Progenitor cell of endocrine pancreas (in vitro differentiated cells): ENCODE data around the gene ZNF503. TPM values are rescaled to one million over a fixed set of nuclear protein-coding genes. Genes with fewer than 3 reads are reported as not detected.
A peak's percentile ranks its signal among the peaks of the same experiment; 100 is the strongest.

Experiments used
- DNase-seq: peaks from one replicate; pipeline ENCODE4 v3.0.0; 2021; ENCODE audit warnings: low spot score; ENCODE audit not compliant: unreplicated experiment
- H3K27ac Mint-ChIP-seq: 2 replicates; pipeline ENCODE4 v1.8.0; 2021; ENCODE audit warnings: mild to moderate bottlenecking, moderate library complexity, mixed read lengths
- H3K27me3 Mint-ChIP-seq: 2 replicates; pipeline ENCODE4 v1.8.0; 2021; ENCODE audit warnings: mixed read lengths
- H3K36me3 Mint-ChIP-seq: 2 replicates; pipeline ENCODE4 v1.8.0; 2022; ENCODE audit warnings: mixed read lengths; ENCODE audit not compliant: insufficient read depth
- H3K4me1 Mint-ChIP-seq: 2 replicates; pipeline ENCODE4 v1.8.0; 2021; ENCODE audit warnings: low read depth, mixed read lengths
- H3K4me3 Mint-ChIP-seq: 2 replicates; pipeline ENCODE4 v1.8.0; 2021; ENCODE audit warnings: low read depth, mild to moderate bottlenecking, moderate library complexity, mixed read lengths
- H3K9me3 Mint-ChIP-seq: 2 replicates; pipeline ENCODE4 v1.8.0; 2021; ENCODE audit warnings: low read depth, mixed read lengths
- total RNA-seq: library from RNA; stranded (reverse); gene quantifications from 2 replicates; pipeline ENCODE4 v1.2.1, GENCODE V29; 2021
- TF ChIP-seq, protein P1 (sequence below): fragments of 200-600 bp; sonication (generic); IDR thresholded peaks from one replicate; pipeline ENCODE4 v1.5.0; 2021; ENCODE audit warnings: antibody characterized with exemption, mild to moderate bottlenecking; ENCODE audit not compliant: unreplicated experiment

ZNF503 gene
- total RNA-seq, 1 donor from 2014 or later = 33.7 TPM

DNA sequence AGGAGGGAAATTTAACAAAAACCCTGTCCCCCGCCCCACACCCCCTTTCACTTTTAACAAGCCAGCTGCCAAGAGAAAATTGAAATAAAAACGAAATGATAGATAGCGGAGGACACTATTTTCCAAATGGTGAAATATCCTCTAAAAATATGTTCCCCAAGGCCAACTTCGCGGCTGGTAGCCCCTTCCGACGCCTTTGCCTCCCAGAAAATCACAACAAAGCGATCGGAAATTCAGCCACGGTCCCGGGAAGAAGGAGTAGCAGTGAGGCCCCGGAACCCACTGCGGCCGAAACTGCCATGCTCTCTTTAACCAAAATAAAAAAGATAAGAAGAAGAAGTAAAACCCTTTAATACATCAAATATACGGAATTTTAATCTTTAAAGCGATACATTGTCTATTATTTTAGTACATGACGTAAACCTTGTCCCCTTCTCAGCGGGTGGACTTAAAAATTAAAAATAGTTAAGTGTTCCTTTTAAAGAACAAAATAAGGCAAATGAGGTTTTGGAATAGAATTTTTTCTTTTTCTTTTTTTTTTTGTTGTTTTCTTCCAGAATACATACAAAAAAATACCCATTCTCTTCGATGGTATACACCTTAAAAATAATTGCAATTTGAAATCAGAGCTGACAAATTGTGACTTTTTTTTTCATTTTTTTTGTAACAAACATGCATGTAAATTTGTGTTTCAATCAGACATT lies 3.9 kb downstream of the ZNF503 start:
- H3K27me3 Mint-ChIP-seq = peaks cover 40% of the 10 kb centered on the region
- no peaks in the 10 kb centered on the region for H3K9me3 Mint-ChIP-seq
- H3K36me3 Mint-ChIP-seq = peaks cover 26% of the 10 kb centered on the region
- peaks cover 12% of the 10 kb centered on the region for H3K4me1 Mint-ChIP-seq
- peak overlapping the region; percentile 75 for H3K27ac Mint-ChIP-seq
- DNase-seq = no peak
- peak overlapping the region; percentile 97 for H3K4me3 Mint-ChIP-seq
- TF ChIP-seq, protein P1, sequence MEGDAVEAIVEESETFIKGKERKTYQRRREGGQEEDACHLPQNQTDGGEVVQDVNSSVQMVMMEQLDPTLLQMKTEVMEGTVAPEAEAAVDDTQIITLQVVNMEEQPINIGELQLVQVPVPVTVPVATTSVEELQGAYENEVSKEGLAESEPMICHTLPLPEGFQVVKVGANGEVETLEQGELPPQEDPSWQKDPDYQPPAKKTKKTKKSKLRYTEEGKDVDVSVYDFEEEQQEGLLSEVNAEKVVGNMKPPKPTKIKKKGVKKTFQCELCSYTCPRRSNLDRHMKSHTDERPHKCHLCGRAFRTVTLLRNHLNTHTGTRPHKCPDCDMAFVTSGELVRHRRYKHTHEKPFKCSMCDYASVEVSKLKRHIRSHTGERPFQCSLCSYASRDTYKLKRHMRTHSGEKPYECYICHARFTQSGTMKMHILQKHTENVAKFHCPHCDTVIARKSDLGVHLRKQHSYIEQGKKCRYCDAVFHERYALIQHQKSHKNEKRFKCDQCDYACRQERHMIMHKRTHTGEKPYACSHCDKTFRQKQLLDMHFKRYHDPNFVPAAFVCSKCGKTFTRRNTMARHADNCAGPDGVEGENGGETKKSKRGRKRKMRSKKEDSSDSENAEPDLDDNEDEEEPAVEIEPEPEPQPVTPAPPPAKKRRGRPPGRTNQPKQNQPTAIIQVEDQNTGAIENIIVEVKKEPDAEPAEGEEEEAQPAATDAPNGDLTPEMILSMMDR = no peak

DNA sequence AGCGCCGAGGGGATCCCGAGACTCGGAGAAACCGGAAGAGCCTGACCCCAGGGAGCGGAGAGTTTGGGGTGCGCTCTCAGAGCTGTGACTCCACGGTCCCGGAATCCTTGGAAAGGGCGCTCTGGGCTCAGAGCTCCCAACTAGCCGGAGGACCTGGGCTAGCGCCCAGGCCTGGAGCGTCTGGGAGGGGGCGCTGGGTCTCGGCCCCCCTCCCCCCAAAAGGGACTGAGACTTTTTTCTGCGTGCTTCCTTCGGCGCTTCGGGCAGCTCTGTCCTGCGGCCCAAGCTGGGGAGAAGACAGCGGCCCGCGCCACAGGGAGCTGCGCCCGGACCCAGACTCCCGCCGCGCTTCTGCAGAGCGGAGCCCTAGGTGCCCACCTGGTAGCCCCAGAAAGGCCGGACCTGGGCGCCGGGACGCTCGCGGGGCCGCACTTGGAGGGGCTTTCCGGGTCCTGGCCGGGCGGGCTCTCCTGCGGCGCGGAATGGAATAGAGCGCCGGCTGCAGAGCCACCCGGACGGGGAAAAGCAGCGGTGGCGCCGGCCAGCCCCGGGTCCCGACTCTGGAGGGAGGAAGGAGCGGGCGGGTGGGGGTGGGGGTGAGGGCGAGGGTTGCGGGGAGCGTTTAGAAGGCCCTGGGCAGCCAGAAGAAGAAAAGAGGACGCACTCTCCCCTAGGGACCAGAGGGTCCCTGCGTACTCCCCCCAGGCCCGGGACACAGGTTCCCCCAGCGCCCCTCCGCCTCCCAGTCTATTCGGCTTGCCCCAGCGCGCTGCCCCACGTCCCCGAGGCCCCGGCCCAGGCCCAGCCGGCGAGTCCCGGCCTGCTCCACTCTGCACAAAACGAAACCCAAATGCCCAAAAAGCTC lies 4.7 kb downstream of the ZNF503 start:
- H3K27me3 Mint-ChIP-seq = peaks cover 47% of the 10 kb centered on the region
- H3K36me3 Mint-ChIP-seq = peaks cover 28% of the 10 kb centered on the region
- peaks cover 12% of the 10 kb centered on the region for H3K4me1 Mint-ChIP-seq
- no peaks in the 10 kb centered on the region for H3K9me3 Mint-ChIP-seq
- TF ChIP-seq, protein P1 = no peak
- DNase-seq = peak; percentile 30
- no peak overlapping the region for H3K27ac Mint-ChIP-seq
- peak overlapping the region; percentile 97 for H3K4me3 Mint-ChIP-seq

DNA sequence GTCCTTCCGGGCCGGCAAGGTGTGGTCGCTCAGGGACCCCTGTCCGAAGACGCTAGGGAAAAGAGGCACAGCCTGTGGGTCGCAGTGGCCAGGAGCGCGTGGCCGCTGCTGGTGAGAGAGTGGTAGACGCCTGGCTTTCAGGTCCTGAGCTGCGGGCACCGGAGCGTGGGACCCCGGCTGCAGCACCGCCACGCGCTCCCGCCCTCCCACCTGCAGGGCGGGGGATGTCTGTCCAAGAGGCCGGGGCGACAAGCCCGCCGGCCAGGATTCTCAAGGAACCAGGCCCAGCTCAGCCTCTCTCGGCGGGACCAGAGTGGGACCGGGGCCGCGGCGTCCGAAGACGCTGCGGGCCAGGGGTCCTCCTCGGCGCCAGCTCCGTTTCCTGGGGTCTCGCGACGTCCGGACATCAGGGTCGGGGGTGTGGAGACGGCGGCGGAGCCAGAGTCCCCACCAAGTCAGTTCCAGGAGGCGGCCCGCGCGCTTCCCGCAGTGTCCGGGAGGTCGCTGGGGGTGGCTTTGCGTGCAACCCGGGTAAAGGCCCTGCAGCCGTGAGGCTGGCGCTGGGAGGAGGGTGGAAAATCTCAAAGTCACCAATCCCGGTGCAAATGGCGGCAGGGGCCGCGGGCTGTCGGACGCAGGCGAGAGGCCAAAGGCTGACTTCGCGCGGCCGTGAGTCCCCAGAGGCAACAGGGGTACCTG lies 5.5 kb downstream of the ZNF503 start:
- peak; percentile 29 for DNase-seq
- Mint-ChIP-seq H3K27ac (no peak overlapping the region), H3K4me3 (peak overlapping the region; percentile 72), H3K27me3 (peaks cover 55% of the 10 kb centered on the region), H3K36me3 (peaks cover 28% of the 10 kb centered on the region), H3K9me3 (no peaks in the 10 kb centered on the region), H3K4me1 (peaks cover 12% of the 10 kb centered on the region)
- TF ChIP-seq, protein P1 = no peak

DNA sequence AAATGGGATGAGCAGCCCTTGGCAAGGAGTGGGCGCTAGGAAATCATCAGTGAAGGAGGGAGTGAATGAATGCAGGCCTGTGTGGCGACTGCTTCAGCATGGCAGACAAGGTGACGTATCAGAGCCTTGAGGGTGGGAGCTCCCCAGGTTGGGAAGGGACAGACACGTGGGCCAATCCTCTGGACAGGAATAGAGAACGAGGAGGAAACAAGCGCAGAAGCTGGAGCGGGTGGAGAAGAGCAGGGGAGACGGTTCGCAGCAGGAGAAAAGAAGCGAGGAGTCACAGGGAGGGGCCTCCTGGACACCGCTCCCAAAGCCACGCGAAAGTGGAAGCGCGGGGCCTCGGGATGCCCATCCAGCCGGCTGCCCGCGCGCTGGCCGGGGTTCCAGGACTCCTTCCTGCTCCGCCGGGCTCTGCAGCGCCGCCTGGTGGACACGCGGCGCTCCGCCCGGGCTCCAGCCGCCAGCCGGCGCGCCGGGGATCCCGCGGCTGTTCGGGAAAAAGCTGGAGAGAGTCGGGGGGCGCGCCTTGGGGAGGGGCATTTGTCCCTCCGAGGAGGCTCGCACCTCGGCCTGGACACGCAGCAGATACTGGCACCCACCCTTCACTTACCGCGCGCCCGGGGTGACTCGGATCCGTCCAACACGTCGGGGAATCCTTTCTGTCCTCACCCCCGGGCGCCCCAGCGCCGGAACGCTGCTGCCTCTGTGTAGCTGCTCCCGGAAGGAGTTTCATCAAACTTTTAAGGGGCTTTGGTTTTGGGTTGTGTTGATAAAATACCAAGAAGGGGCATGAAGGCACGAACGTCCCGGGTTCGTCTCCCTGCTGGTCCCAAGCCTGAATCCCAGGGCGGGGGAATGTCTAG lies 6.3 kb downstream of the ZNF503 start:
- TF ChIP-seq, protein P1 = peak; percentile 97
- peak; percentile 70 for DNase-seq
- H3K4me1 Mint-ChIP-seq = peaks cover 11% of the 10 kb centered on the region
- no peaks in the 10 kb centered on the region for H3K9me3 Mint-ChIP-seq
- H3K36me3 Mint-ChIP-seq = peaks cover 26% of the 10 kb centered on the region
- H3K27ac Mint-ChIP-seq = no peak overlapping the region
- peaks cover 63% of the 10 kb centered on the region for H3K27me3 Mint-ChIP-seq
- H3K4me3 Mint-ChIP-seq = peak overlapping the region; percentile 65
